A549 (cell line): ENCODE data around the gene MTCP1. TPM values are rescaled to one million over a fixed set of nuclear protein-coding genes. Genes with fewer than 3 reads are reported as not detected.

Experiments
- ATAC-seq, 2 experiments: fragments of 200-7000 bp in 1 of 2; fragments of >200 bp in 1 of 2; cut with Nextera tagmentation in 1 of 2; cut with Tn5 transposase in 1 of 2; 3 replicates each; pipeline versions ENCODE4 v1.8.0 to v1.9.1; 2018 to 2020; ENCODE audit warnings: mild to moderate bottlenecking in 1 of 2, moderate library complexity in 1 of 2
- CTCF ChIA-PET: fragments of 300-600 bp; sonication (Branson Sonifier 250); formaldehyde crosslinking; extraction: SDS; loops from one replicate; lab custom pipeline; 2021; ENCODE audit warnings: antibody characterized with exemption, inconsistent platforms; lab: Yijun Ruan, JAX
- POLR2A ChIA-PET: fragments of 350-600 bp; formaldehyde crosslinking; extraction: SDS; loops from one replicate; lab custom pipeline; 2021; ENCODE audit warnings: antibody characterized with exemption, inconsistent platforms; lab: Yijun Ruan, JAX
- DNase-seq, 2 experiments: peaks; one replicate each; pipeline versions ENCODE4 v3.0.0 to v3.0.0-alpha.2; 2011 to 2016; ENCODE audit warnings: low read depth in 1 of 2, low spot score in 1 of 2
- FAIRE-seq: peaks from 2 replicates; lab custom pipeline; 2011; peaks lifted over from hg19 to GRCh38; lab: Jason Lieb, UNC
- H3K27ac ChIP-seq, 2 experiments: fragments of >200 bp; sonication (Bioruptor Twin); formaldehyde crosslinking; 3 replicates each; pipeline ENCODE4 v1.5.1; 2016 to 2017
- H3K4me1 ChIP-seq: fragments of >200 bp; sonication (Bioruptor Twin); formaldehyde crosslinking; 3 replicates; pipeline ENCODE4 v1.6.1; 2016
- H3K4me2 ChIP-seq: fragments of >200 bp; sonication (Bioruptor Twin); formaldehyde crosslinking; 3 replicates; pipeline ENCODE4 v1.6.1; 2016
- H3K4me3 ChIP-seq: fragments of >200 bp; sonication (Bioruptor Twin); formaldehyde crosslinking; 3 replicates; pipeline ENCODE4 v1.5.1; 2016
- H3K9me3 ChIP-seq: fragments of >200 bp; sonication (Bioruptor Twin); formaldehyde crosslinking; 3 replicates; pipeline ENCODE4 v1.6.1; 2016
- ATOH8 ChIP-seq: fragments of 250-450 bp; sonication (Bioruptor Pico); IDR thresholded peaks from 2 replicates; pipeline ENCODE4 v1.5.0; 2020; ENCODE audit warnings: low read depth, mild to moderate bottlenecking, moderate library complexity
- BCL3 ChIP-seq: fragments of >200 bp; sonication (Bioruptor Twin); formaldehyde crosslinking; IDR thresholded peaks from 3 replicates; pipeline ENCODE4 v1.6.1; 2016
- CBX8 ChIP-seq: fragments of 200-600 bp; sonication (generic); IDR thresholded peaks from 2 replicates; pipeline ENCODE4 v1.6.1; 2016
- CEBPB ChIP-seq, 2 experiments: fragments of >200 bp in 1 of 2; sonication (Bioruptor Twin) in 1 of 2; formaldehyde crosslinking in 1 of 2; IDR thresholded peaks; 2 replicates each; pipeline ENCODE4 v1.6.1; 2012 to 2016
- CHD4 ChIP-seq: fragments of 200-600 bp; sonication (generic); IDR thresholded peaks from 2 replicates; pipeline ENCODE4 v1.6.1; 2016; ENCODE audit warnings: antibody characterized with exemption, mild to moderate bottlenecking, borderline replicate concordance
- CTCF ChIP-seq: fragments of >200 bp; sonication (Bioruptor Twin); formaldehyde crosslinking; IDR thresholded peaks from 3 replicates; pipeline ENCODE4 v1.5.1; 2016
- E2F6 ChIP-seq: IDR thresholded peaks from 2 replicates; pipeline ENCODE4 v1.6.1; 2012; ENCODE audit warnings: low read depth, borderline replicate concordance
- EHF ChIP-seq: fragments of 250-450 bp; sonication (Bioruptor Pico); IDR thresholded peaks from 2 replicates; pipeline ENCODE4 v1.5.0; 2020; ENCODE audit warnings: mild to moderate bottlenecking
- ELK1 ChIP-seq: fragments of 150-350 bp; IDR thresholded peaks from 2 replicates; pipeline ENCODE4 v1.6.1; 2014; ENCODE audit warnings: low read depth, mild to moderate bottlenecking, low read length
- EP300 ChIP-seq, 2 experiments: fragments of >200 bp; sonication (Bioruptor Twin); formaldehyde crosslinking; IDR thresholded peaks; 2 replicates in 1 of 2; 3 replicates in 1 of 2; pipeline ENCODE4 v1.6.1; 2016 to 2017
- FOSL2 ChIP-seq, 2 experiments: fragments of 450-650 bp in 1 of 2; fragments of >200 bp in 1 of 2; sonication (Bioruptor Twin) in 1 of 2; formaldehyde crosslinking; IDR thresholded peaks; 2 replicates each; pipeline versions ENCODE4 v1.5.0 to v1.6.1; 2016 to 2020; ENCODE audit warnings: mild to moderate bottlenecking in 1 of 2, moderate library complexity in 1 of 2
- FOXS1 ChIP-seq: fragments of 250-450 bp; sonication (Bioruptor Pico); IDR thresholded peaks from 2 replicates; pipeline ENCODE4 v1.5.0; 2020; ENCODE audit warnings: mild to moderate bottlenecking, moderate library complexity
- HDAC2 ChIP-seq: fragments of 200-600 bp; sonication (generic); IDR thresholded peaks from 2 replicates; pipeline ENCODE4 v1.6.1; 2016
- HOXA7 ChIP-seq: fragments of 250-450 bp; sonication (Bioruptor Pico); IDR thresholded peaks from 2 replicates; pipeline ENCODE4 v1.5.0; 2020; ENCODE audit warnings: mild to moderate bottlenecking, moderate library complexity
- HOXB13 ChIP-seq: fragments of 250-450 bp; sonication (Bioruptor Pico); IDR thresholded peaks from 2 replicates; pipeline ENCODE4 v1.5.0; 2020; ENCODE audit warnings: low read depth, mild to moderate bottlenecking, moderate library complexity
- JUN ChIP-seq, 2 experiments: fragments of >200 bp; sonication (Bioruptor Twin); formaldehyde crosslinking; IDR thresholded peaks; 2 replicates in 1 of 2; 3 replicates in 1 of 2; pipeline ENCODE4 v1.6.1; 2016 to 2017
- KDM1A ChIP-seq: fragments of 200-600 bp; sonication (generic); IDR thresholded peaks from 2 replicates; pipeline ENCODE4 v1.6.1; 2016; ENCODE audit warnings: low read depth, mild to moderate bottlenecking
- KDM5A ChIP-seq: fragments of 200-600 bp; sonication (generic); IDR thresholded peaks from 2 replicates; pipeline ENCODE4 v1.6.1; 2016; ENCODE audit warnings: antibody characterized with exemption, mild to moderate bottlenecking
- MAX ChIP-seq: IDR thresholded peaks from 2 replicates; pipeline ENCODE4 v1.6.1; 2012
- NFE2L2 ChIP-seq: fragments of 150-350 bp; conservative IDR thresholded peaks from 2 replicates; pipeline ENCODE4 v1.6.1; 2014; ENCODE audit warnings: low read length
- NPAS2 ChIP-seq: fragments of 250-450 bp; sonication (Bioruptor Pico); IDR thresholded peaks from 2 replicates; pipeline ENCODE4 v1.8.0; 2022; ENCODE audit warnings: mild to moderate bottlenecking, moderate library complexity, borderline replicate concordance
- NR3C1 ChIP-seq: fragments of >200 bp; sonication (Bioruptor Twin); formaldehyde crosslinking; IDR thresholded peaks from 3 replicates; pipeline ENCODE4 v1.6.1; 2017
- RAD21 ChIP-seq, 2 experiments: fragments of >200 bp in 1 of 2; sonication (Bioruptor Twin) in 1 of 2; formaldehyde crosslinking in 1 of 2; IDR thresholded peaks in 1 of 2; conservative IDR thresholded peaks in 1 of 2; 2 replicates in 1 of 2; 3 replicates in 1 of 2; pipeline ENCODE4 v1.6.1; 2012 to 2018; ENCODE audit warnings: inconsistent platforms in 1 of 2
- RARB ChIP-seq: fragments of 250-450 bp; sonication (Bioruptor Pico); IDR thresholded peaks from 2 replicates; pipeline ENCODE4 v1.8.0; 2021; ENCODE audit warnings: mild to moderate bottlenecking, moderate library complexity
- RNF2 ChIP-seq: fragments of 200-600 bp; sonication (generic); IDR thresholded peaks from 2 replicates; pipeline ENCODE4 v1.6.1; 2016; ENCODE audit warnings: low read depth, mild to moderate bottlenecking, antibody characterized with exemption, moderate library complexity, borderline replicate concordance
- SMC3 ChIP-seq: fragments of >200 bp; sonication (Bioruptor Twin); formaldehyde crosslinking; IDR thresholded peaks from 3 replicates; pipeline ENCODE4 v1.6.1; 2018; ENCODE audit warnings: inconsistent platforms
- TFCP2L1 ChIP-seq: fragments of 250-450 bp; sonication (Bioruptor Pico); IDR thresholded peaks from 2 replicates; pipeline ENCODE4 v1.5.0; 2021; ENCODE audit warnings: mild to moderate bottlenecking
- USF2 ChIP-seq: fragments of 450-650 bp; IDR thresholded peaks from 2 replicates; pipeline ENCODE4 v1.6.1; 2014; ENCODE audit warnings: antibody characterized with exemption
- ZC3H11A ChIP-seq: fragments of 450-650 bp; IDR thresholded peaks from 2 replicates; pipeline ENCODE4 v1.6.1; 2014; ENCODE audit warnings: antibody characterized with exemption, mild to moderate bottlenecking
- ZFP36 ChIP-seq: fragments of 450-650 bp; IDR thresholded peaks from 2 replicates; pipeline ENCODE4 v1.6.1; 2014; ENCODE audit warnings: borderline replicate concordance; ENCODE audit not compliant: partially characterized antibody
- WGBS: methylation state at CpG from one replicate; pipeline ENCODE4 v1.1.6; 2017; ENCODE audit errors: missing lambda C conversion rate; 5-methylcytosine and 5-hydroxymethylcytosine counted together
- polyA plus RNA-seq, 4 experiments: library from polyadenylated mRNA; depleted of rRNA in 3 of 4; stranded (reverse); fragments of >200 nt; fragmentation: RNase III in 1 of 4; extraction: RNeasy Plus Mini Kit Qiagen cat#74134 plus additional on column Dnase treatment in 1 of 4; gene quantifications; 2 replicates in 3 of 4; 3 replicates in 1 of 4; pipeline ENCODE4 v1.2.3, GENCODE V29; 2011 to 2017

Gene MTCP1
- polyA plus RNA-seq, 2 of the 4 experiments (the other 2 are of a cell fraction), result 12.3 to 38.0 TPM

GRCh38 chrX:155086961-155087735 lies 16.2 kb upstream of the MTCP1 start:
- DNase-seq (no peak), FAIRE-seq (no peak), ATAC-seq (no peak)
- WGBS, result 91% methylated on average over 26 of the region's 26 CpGs
- Histone ChIP-seq H3K4me2 (no peak overlapping the region), H3K27ac (no peak overlapping the region), H3K9me3 (no peaks in the 10 kb centered on the region), H3K4me1 (no peaks in the 10 kb centered on the region), H3K4me3 (no peak overlapping the region)
- ChIA-PET POLR2A (no interaction called here), CTCF (interaction anchor here (0.7 to 2.6 kb wide), 13 partner anchors 9 to 169 kb away, joined by 3 to 11 read pairs (median 4); no protein-coding TSS in a partner anchor)
- TF ChIP-seq CHD4 (no peak), NFE2L2 (no peak), HOXB13 (CRISPR knock-in tag) (no peak), NR3C1 (no peak), E2F6 (no peak), HDAC2 (no peak), ZFP36 (no peak), RNF2 (no peak), CTCF (no peak), TFCP2L1 (CRISPR knock-in tag) (no peak), CEBPB (IDR thresholded peaks at IDR 0.05) (no peak), HOXA7 (CRISPR knock-in tag) (no peak), FOXS1 (no peak), ZC3H11A (no peak), NPAS2 (CRISPR knock-in tag) (no peak), BCL3 (no peak), KDM1A (no peak), USF2 (no peak), ELK1 (no peak)

- no peaks in the 10 kb centered on the region for H3K9me3 ChIP-seq
- H3K4me2 ChIP-seq, result no peak overlapping the region
- peak; percentile 22 to 65 for DNase-seq
- FAIRE-seq, result peak; percentile 59
- CTCF ChIA-PET, result interaction anchor here (0.6 to 2.6 kb wide), 17 partner anchors 8 to 168 kb away, joined by 3 to 11 read pairs (median 4); no protein-coding TSS in a partner anchor
- no peaks in the 10 kb centered on the region for H3K4me1 ChIP-seq
- ATAC-seq, result peak; percentile 64 to 92; a peak in 4 of 6 replicates
- POLR2A ChIA-PET, result no interaction called here
- H3K4me3 ChIP-seq, result no peak overlapping the region
- H3K27ac ChIP-seq, result no peak overlapping the region
- WGBS, result 76% methylated on average over 24 of the region's 24 CpGs
- TF ChIP-seq KDM5A (no peak), CBX8 (no peak), EP300 (IDR thresholded peaks at IDR 0.05) (no peak), RAD21 (conservative IDR thresholded peaks at IDR 0.05 in 1 of 2, IDR thresholded peaks at IDR 0.05 in 1 of 2) (peak; percentile 53 to 55), EHF (CRISPR knock-in tag) (no peak), SMC3 (peak; percentile 60), RARB (CRISPR knock-in tag) (no peak), FOSL2 (IDR thresholded peaks at IDR 0.05) (no peak), FOSL2 (CRISPR knock-in tag; IDR thresholded peaks at IDR 0.05) (no peak), KDM1A (no peak), JUN (IDR thresholded peaks at IDR 0.05) (no peak), ATOH8 (CRISPR knock-in tag) (no peak), MAX (no peak)
Measured at GRCh38 chrX:155086202-155086840, 15.4 kb upstream of the MTCP1 start.
